GM18861 (cell line): Measurements from ENCODE around the gene TTLL10.

Experiments used
- ATAC-seq: cut with Tn5 transposase; IDR thresholded peaks from one replicate; pipeline ENCODE4 v1.9.1; 2021; ENCODE audit not compliant: unreplicated experiment

TTLL10 gene

DNA sequence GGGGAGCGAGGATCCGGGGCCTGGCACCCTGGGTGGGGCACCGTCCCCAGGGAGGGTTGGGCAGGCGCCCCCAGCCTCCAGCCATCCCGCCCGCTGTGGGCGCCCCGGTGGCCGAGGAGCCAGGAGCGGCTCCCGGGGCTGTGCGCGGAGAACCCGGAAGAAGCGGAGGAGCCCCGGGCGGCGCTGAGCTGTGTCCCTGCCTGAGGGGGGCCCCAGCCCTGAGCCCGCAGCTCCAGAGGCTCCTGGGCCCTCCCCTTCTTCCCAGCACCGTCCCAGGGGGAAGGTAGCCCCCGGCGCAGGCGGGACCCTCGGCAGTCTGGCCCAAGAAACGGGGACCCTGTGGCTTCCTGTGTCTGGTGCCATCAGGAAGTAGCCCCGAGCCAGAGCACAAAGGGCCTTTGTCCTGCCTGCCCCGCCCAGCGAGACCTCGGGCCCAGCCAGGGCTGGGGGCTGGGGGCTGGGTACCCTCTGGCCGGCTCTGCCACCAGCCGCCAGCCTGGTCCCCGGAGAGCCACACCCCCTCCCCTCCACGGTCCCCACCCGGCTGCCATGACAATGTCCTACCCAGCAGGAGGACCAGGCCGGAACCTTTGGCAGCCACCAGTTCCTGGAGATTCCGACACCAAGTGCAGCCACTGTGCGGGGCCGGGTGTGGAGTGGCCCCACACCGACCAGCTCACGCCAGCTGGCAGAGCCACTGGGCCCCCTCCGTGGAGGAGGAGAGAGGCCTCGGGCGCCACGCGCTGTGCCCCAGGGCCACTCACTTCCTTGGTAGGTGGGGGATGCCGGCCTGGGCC is 15.6 kb upstream of the TTLL10 start:
- no peak for ATAC-seq

GRCh38 chr1:1160281-1160930 is 13.3 kb upstream of the TTLL10 start:
- ATAC-seq: no peak

- ATAC-seq: no peak
Measured at GRCh38 chr1:1161078-1161682, 12.5 kb upstream of the TTLL10 start.

- no peak for ATAC-seq
Measured at GRCh38 chr1:1161683-1162079, 12.0 kb upstream of the TTLL10 start.

DNA sequence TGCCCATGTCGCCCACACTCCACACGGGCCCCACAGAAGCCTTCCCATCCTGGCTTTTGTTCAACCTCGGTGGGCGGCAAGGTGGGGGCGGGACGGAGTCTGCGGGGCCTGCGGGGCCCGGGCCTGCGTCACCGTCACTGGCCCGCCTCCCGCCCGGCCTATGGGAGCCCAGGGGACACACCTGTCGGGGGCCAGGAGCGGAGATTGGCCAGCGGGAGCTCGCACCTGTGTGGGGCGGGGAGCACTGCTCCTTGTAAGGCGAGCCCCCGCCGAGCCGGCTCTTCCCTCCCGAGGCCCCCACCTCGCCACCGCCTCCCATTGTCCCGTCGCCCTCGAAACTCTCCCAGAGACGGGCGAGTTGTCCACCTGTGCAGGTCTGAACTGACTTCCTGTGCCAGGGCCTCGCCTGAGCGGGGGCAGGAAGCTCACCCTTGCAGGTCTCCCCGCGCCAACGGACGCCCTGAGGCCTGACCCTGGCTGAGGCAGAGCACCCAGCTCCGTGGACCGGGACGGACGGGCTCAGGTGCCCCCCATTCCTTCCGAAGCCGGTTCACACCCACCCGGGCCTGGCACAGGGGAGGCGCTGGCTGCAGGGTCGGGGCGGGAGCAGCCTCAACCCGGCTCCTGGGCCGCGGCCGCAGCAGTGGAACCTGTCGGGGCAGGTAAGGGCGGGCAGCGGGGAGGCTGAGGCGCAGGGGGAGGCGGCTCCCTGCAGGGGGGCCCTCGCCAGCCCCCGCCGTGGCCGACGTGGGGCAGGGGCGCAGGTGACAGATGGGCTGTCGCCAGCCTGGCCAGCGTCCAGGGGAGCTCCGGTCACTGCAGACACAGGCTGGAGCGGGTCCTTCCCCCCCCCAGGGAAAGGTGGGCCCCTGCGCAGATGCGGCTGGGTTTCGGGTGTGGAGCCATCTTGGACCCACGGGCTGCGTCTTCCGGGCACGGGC is 10.8 kb upstream of the TTLL10 start:
- no peak for ATAC-seq

- no peak for ATAC-seq
Measured at GRCh38 chr1:1163538-1164070, 10.1 kb upstream of the TTLL10 start.

- no peak for ATAC-seq
Measured at GRCh38 chr1:1164361-1164700, 9.3 kb upstream of the TTLL10 start.

DNA sequence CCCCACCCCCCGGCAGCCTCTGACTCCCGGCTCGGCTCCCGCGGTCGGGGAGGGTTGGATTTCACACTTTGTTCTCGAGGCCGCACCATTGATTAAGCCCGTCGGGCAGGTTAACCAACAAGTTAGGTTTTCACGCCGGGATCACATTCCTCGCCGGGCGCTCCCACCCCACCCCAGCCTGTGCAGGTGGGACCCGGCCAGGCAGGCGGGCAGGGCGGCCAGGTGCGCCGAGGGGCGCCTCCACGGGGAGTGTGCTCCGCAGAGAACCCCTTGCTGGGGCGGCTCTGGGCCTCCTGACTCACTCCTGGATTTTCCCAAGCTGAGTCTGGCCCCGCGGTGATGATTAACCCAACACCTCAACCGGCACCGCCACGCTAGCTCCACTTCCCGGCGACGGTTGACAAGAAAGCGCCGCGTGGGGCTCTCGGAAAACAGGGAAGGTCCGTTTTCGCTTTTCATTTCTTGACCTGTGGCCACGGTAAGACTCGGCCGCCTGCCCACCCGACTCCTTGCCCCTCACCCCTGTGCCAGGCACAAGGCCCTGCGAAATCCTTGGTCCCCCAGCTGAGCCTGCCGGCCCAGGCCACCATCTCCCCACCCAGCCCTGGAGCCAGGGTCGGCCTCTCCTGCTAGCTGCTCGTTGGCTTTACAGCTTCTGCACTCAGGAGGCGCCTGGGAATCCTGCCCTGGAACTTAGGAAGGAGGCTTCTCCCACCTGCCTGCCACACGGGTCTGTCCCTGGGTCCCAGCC is 8.8 kb upstream of the TTLL10 start:
- ATAC-seq: no peak

DNA sequence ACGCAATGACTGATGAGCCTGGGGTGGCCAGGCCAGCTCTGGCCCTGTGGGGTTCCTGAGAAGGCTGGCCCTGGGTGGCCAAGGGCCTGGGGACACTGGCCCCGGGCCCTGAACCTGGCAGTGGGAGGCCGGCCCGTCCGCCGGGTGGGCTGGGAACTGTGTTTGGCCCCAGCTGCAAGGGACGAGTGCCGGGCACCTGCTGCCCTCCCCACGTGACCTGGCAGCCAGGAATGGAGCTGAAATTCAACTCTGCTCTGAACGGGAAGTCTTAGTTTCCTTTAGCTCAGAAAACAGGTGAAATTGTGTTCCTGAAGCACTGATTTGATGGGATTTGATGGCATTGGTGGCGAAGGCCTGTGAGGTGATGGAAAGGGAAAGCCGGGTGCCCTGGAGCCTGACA is 8.2 kb upstream of the TTLL10 start:
- no peak for ATAC-seq

DNA sequence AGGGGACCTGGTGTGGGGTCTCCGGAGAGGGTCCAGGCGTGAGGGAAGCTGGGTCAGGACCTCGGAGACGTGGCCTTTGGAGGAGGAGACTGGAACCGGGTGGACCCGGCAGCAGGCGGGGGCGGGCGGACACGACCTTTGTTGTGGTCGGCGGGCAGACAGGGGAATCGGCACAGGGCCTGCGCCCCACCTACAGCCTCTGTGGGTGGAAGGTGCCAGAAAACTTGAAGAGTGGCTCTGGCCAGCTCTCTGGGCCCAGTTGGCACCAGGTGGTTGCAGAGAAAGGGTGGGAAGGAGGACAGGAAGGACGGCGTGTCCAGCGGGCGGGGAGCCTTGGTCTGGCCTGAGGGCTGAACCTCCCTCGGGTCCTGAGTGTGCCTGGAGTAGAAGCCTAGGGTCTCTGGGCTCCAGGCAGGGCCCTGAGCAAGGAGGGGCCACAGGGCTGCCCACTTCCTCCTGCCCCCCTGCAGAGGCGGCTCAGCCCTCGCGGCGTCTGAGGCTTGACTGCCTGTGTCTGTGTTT is 7.7 kb upstream of the TTLL10 start:
- ATAC-seq: no peak

- no peak for ATAC-seq
Measured at GRCh38 chr1:1166642-1167397, 6.9 kb upstream of the TTLL10 start.

DNA sequence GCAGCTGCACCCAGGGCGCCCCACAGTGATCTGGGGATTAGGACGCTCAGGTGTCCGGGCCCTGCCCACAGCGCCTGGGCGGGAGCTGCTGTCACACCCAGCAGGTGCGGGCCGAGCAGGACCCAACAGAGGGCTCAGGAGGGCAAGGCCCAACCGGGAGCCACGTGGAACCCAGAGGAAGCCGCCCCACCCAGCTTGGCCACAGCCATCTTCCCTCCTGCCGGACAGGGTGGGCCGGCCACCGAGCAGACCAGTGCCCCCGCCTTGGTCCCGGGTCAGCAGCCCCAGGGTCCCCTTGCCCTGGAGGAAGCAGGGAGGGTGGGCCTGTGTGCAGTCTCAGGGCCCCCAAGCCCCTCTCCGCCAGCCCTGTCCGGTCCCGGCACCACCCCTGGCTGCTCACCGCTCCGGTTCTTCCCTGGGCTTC is 6.3 kb upstream of the TTLL10 start:
- no peak for ATAC-seq

- no peak for ATAC-seq
Measured at GRCh38 chr1:1167841-1168450, 5.7 kb upstream of the TTLL10 start.

DNA sequence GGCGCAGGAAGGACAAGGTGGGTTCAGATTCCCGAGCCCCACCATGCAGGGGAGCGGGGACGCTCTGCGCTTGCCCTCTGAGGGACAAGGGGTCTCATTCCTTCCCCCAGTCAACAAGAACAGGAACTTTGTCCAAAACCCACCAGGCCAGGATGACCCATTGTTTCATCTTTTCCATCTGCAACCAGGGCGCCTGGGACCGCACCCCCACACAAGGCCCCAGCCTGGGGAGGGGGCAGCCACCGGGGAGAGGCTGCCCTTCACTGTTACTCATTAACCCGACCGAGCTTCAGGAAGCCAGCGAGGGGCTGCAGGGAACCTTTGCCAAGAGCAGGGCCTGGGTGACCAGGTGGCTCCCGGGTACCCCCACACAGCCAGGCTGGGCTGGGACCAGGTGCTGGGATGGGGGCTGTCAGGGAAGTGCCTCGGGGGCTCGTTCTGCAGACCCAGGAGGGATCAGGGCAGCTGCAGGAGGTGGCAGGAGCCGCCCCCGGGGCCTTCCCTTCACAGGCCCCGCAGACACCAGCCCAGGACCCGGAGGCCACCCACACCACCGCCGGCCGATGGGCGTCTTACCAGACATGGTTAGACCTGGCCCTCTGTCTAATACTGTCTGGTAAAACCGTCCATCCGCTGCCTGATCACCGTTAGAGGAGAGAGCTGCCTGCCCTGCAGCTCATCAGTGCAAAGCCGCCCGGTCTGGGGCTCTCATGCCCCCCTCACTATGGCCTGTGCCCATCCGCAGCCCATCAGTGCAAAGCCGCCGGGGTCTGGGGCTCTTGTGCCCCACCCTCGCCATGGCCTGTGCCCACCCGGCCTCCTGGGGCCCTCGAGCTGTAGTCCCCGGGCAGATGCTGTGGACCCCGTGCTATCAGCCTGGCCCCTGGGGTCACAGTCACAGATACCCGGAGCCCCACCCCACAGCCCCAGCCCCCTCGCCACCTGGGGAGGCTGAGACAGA is 4.9 kb upstream of the TTLL10 start:
- ATAC-seq: no peak

DNA sequence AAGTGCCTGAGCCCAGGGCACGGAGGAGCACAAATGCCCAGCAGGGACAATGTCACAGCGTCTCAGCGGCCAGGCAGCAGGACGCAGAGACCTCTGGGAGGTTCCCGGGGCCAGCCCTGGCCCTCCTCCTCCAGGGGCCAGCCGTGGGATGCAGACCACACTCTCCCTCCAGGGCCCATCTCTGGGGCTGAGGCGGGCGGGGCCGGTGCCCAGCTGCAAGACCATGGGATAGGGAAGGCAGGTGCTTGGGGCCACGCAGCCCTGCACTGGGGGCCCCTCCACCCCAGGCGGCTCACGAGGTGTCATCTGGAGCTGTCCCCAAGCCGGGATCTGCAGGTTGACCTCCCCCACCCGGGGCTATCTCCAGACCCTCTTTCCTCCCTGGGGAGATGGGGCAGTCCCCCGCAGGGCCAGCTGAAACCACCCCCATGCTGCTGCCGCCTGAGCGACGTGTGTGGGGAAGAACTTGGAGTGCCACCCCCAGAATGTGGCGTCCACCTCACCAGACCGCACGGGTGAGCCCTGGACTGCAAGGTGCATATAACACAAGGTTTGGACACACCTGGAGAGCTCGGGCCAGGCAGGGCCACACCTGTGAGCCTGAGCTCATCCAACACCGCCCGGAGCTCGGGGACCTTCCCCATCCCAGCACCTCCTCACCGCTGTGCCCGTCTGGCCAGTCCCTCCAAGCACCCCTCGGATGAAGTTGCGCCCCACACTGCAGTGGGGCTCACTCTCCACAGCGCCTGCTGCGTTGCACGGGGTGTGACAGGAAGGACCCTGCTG is 4.1 kb upstream of the TTLL10 start:
- no peak for ATAC-seq

DNA sequence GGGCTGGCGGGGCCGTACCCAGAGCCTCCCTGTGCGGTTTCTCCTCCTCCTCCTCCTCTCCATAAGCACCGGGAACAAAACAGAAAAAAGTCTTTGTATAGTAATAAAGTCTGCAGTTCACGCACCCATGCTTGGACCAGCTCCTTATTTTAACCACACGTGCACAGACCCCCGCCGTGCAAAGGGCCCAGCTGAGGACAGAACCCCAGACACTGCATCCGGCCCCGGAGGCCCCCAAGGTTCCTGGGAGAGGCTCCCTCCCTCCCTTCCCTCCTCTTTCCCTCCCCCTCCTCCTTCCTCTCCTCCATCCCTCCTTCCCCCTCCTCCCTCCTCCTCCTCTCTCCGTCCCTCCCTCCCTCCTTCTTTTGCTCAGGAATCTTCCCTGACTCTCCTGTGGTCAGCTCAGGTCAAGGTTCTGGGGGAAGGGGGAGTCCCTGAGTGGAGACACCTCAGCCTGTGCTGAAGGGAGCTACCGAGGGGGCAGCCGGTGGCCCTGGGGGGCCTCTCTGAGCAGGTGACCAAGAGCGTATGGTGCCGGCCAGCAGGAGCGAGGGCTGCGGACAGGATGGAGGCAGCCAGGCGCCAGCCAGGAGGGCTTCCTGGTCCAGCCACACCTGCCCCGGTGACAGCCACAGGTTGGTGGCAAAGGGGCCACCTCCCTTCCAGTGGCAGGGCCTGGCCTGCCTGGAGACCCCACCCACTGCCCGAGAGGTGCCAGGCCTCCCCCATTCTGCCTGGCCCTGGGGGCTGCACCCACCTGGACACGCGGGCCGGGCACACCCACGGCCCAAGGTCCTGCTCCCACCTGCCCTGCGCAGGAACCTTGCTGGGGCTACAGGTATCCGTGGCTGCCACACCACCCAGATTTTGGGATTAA is 3.2 kb upstream of the TTLL10 start:
- ATAC-seq: no peak
